HG03196 (cell line): ENCODE measurements around the gene ZBTB11.
"Not testable (repeated sequence)": the region's sequence is repeated elsewhere in the genome, so short reads cannot be mapped to it uniquely, and the experiment has no call there.

Source experiments
- ATAC-seq: cut with Tn5 transposase; IDR thresholded peaks from one replicate; pipeline ENCODE4 v1.9.1; 2021; ENCODE audit not compliant: unreplicated experiment

ZBTB11 gene

GRCh38 chr3:101623656-101624055 lies 53.3 kb downstream of the ZBTB11 start:
- no peak for ATAC-seq

- ATAC-seq, result no peak
Measured at GRCh38 chr3:101619734-101620133, 57.2 kb downstream of the ZBTB11 start.

- ATAC-seq, result no peak
Measured at GRCh38 chr3:101618726-101619125, 58.2 kb downstream of the ZBTB11 start.

- ATAC-seq, result no peak
Measured at GRCh38 chr3:101617478-101617877, 59.5 kb downstream of the ZBTB11 start.

- no peak for ATAC-seq
Measured at GRCh38 chr3:101615525-101615924, 61.4 kb downstream of the ZBTB11 start.

GRCh38 chr3:101613014-101613413 lies 63.9 kb downstream of the ZBTB11 start:
- not testable (repeated sequence) for ATAC-seq

GRCh38 chr3:101611023-101611422 lies 65.9 kb downstream of the ZBTB11 start:
- no peak for ATAC-seq

GRCh38 chr3:101605398-101605797 lies 71.5 kb downstream of the ZBTB11 start:
- not testable (repeated sequence) for ATAC-seq

GRCh38 chr3:101603184-101603583 lies 73.7 kb downstream of the ZBTB11 start:
- no peak for ATAC-seq

GRCh38 chr3:101602731-101603130 lies 74.2 kb downstream of the ZBTB11 start:
- ATAC-seq, result no peak
